Ovary (tissue), 3 donors: ENCODE data around the gene DOCK4.

Experiments
- CTCF ChIP-seq, 3 donors: fragments of 450-650 bp in 2 of 3; fragments of 200-600 bp in 1 of 3; IDR thresholded peaks; one replicate each; pipeline versions ENCODE4 v1.5.1 to v1.8.0; 2016 to 2022; ENCODE audit warnings: antibody characterized with exemption in 3 of 3, mild to moderate bottlenecking in 1 of 3
- EP300 ChIP-seq: sonication (generic); formaldehyde crosslinking; IDR thresholded peaks from one replicate; pipeline ENCODE4 v1.6.1; 2017; ENCODE audit warnings: antibody characterized with exemption
- POLR2A ChIP-seq: fragments of 450-650 bp; IDR thresholded peaks from one replicate; pipeline ENCODE4 v1.6.1; 2017; ENCODE audit warnings: antibody characterized with exemption, mild to moderate bottlenecking, moderate library complexity
- donor health status: DM: no; HTN: no; CAD: no.

- TF ChIP-seq POLR2A, result no peak
- no peak for TF ChIP-seq CTCF (IDR thresholded peaks at IDR 0.05)
- no peak for TF ChIP-seq EP300
Observed at GRCh38 chr7:111736552-111736874, 469.7 kb downstream of the DOCK4 start.
